ENCODE measurements around the gene SPATA6L. TPM values are rescaled to one million over a fixed set of nuclear protein-coding genes. Genes with fewer than 3 reads are reported as not detected.

SPATA6L gene
- total and polyA plus RNA-seq, 9 of the 15 experiments (the other 6 are each of a cell fraction or from before 2014, with no cell fraction given), result 0.03 to 1.00 (median 0.08) TPM; not detected in 4

DNA sequence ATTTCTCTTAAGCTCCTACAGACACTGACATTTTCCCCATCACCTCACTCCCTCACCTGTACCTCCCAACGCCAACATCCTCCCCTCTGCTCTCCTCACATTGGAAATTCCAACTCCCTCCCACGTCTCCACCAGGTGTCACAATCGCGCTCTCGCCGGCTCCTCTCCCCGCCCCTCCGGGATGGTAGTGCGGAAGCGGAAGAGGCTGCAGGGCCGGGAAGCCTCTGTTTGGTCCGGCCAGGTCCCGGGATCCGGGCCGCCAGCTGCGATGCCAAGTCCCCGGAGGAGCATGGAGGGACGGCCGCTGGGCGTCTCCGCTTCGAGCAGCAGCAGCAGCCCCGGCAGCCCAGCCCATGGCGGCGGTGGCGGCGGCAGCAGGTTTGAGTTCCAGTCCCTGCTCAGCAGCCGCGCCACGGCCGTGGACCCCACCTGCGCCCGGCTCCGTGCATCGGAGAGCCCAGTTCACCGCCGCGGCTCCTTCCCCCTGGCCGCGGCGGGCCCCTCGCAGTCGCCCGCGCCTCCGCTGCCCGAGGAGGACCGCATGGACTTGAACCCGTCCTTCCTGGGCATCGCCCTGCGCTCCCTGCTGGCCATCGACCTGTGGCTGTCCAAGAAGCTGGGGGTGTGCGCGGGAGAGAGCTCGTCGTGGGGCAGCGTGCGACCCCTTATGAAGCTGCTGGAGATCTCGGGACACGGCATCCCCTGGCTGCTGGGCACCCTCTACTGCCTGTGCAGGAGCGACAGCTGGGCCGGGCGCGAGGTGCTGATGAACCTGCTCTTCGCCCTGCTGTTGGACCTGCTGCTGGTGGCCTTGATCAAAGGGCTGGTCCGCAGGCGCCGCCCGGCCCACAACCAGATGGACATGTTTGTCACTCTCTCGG, 3.9 kb downstream of the SPATA6L start, which contains the start of gene PLPP6 (continued):
- peak in 1 of 2 experiments; percentile 69; a peak in 2 of 4 replicates for TF ChIP-seq RCOR1 (IDR thresholded peaks at IDR 0.05; ENCODE audit: borderline replicate concordance in 1 of 2, low read depth in 2 of 2, low read length in 2 of 2)
- no peak for TF ChIP-seq NFRKB (IDR thresholded peaks at IDR 0.05; ENCODE audit: low read depth)
- TF ChIP-seq ZNF143 (CRISPR knock-in tag; IDR thresholded peaks at IDR 0.05), result no peak
- TF ChIP-seq CEBPB (tag; IDR thresholded peaks at IDR 0.05), result peak; percentile 85
- TF ChIP-seq POLR2AphosphoS5 (IDR thresholded peaks at IDR 0.05; ENCODE audit: control insufficient read depth, insufficient read depth, low read depth, low read length), result 0 out of 2 replicates have a peak, but pooled peaks have one; percentile 46
- peak; percentile 30; the same call in 1 of the 2 replicates for TF ChIP-seq L3MBTL2 (IDR thresholded peaks at IDR 0.05)
- peak; percentile 49 for TF ChIP-seq ARID4B (CRISPR knock-in tag; IDR thresholded peaks at IDR 0.05)
- TF ChIP-seq ZNF586 (CRISPR knock-in tag; conservative IDR thresholded peaks at IDR 0.05), result no peak
- TF ChIP-seq ELF2 (CRISPR knock-in tag; IDR thresholded peaks at IDR 0.05), result peak; percentile 87
- peak; percentile 89 for TF ChIP-seq GABPA (tag; conservative IDR thresholded peaks at IDR 0.05; ENCODE audit: low read depth)
- TF ChIP-seq ZNF224 (CRISPR knock-in tag; IDR thresholded peaks at IDR 0.05), result 0 out of 2 replicates have a peak, but pooled peaks have one; percentile 40
- TF ChIP-seq HCFC1 (IDR thresholded peaks at IDR 0.05; ENCODE audit: low read depth, low read length), result peak; percentile 51
- TF ChIP-seq BMI1 (IDR thresholded peaks at IDR 0.05; ENCODE audit: low read length), result no peak
- no peak for TF ChIP-seq NR2C2 (CRISPR knock-in tag; IDR thresholded peaks at IDR 0.05)
- TF ChIP-seq NR2C2 (tag; IDR thresholded peaks at IDR 0.05), result peak; percentile 29; the same call in 1 of the 2 replicates
- TF ChIP-seq CC2D1A (IDR thresholded peaks at IDR 0.05), result peak; percentile 50; the same call in 1 of the 2 replicates
- no peak for TF ChIP-seq HMG20B (CRISPR knock-in tag; IDR thresholded peaks at IDR 0.05)
- peak; percentile 90 for TF ChIP-seq ZEB2 (IDR thresholded peaks at IDR 0.05)
- TF ChIP-seq SNIP1 (IDR thresholded peaks at IDR 0.05; ENCODE audit: low read depth), result no peak
- TF ChIP-seq NFXL1 (CRISPR knock-in tag; IDR thresholded peaks at IDR 0.05), result no peak
- TF ChIP-seq ZSCAN29 (IDR thresholded peaks at IDR 0.05), result no peak
- no peak; the same call in 1 of the 2 replicates for TF ChIP-seq MTA1 (IDR thresholded peaks at IDR 0.05; ENCODE audit: borderline replicate concordance)
- no peak for TF ChIP-seq ESRRB (CRISPR knock-in tag; IDR thresholded peaks at IDR 0.05; ENCODE audit: borderline replicate concordance)
- TF ChIP-seq MYBL2 (IDR thresholded peaks at IDR 0.05; ENCODE audit: low read depth), result no peak
- TF ChIP-seq MYBL2 (CRISPR knock-in tag; IDR thresholded peaks at IDR 0.05; ENCODE audit: borderline replicate concordance), result no peak
- TF ChIP-seq KLF13 (tag; IDR thresholded peaks at IDR 0.05; ENCODE audit: borderline replicate concordance, low read depth), result 0 out of 2 replicates have a peak, but pooled peaks have one; percentile 9
- peak; percentile 67; the same call in 1 of the 2 replicates for TF ChIP-seq SPI1 (IDR thresholded peaks at IDR 0.05; ENCODE audit: borderline replicate concordance, low read depth, low read length)

Data from K562 (cell line).